OCI-LY1 (cell line): ENCODE results near the gene CCDC83.

ENCODE experiments used
- EZH2 ChIP-seq: fragments of 200-600 bp; sonication (generic), shearing (Covaris generic); IDR thresholded peaks from 2 replicates; pipeline ENCODE4 v1.8.0; 2017; ENCODE audit warnings: borderline replicate concordance, mixed run types, mild to moderate bottlenecking, antibody characterized with exemption, low read length, moderate library complexity, mixed read lengths
- TF ChIP-seq, protein P1 (sequence below): fragments of 200-600 bp; sonication (generic), shearing (Covaris generic); IDR thresholded peaks from 2 replicates; pipeline ENCODE4 v1.5.1; 2017; ENCODE audit warnings: mild to moderate bottlenecking, antibody characterized with exemption, low read length, moderate library complexity, mixed read lengths

DNA sequence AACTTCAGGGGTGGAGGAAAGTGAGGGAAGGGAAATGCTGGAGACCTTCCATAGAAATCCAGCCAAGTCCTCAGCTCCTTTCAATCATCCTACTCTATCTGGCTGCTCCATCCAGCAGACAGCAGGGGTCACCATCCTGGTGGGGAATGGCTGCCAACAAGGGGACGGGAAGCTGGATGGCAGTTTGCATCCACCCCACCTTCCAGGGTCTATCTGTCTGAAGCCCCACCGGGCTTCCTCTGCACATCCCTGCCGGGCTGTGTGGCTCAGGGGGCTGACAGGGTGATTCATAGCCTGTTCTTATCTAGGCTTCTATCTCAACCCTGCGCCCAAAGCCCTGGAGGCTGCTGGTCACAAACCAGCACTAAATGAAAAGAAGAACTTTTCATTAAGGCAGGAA lies 45.3 kb upstream of the CCDC83 start:
- no peak for TF ChIP-seq EZH2
- TF ChIP-seq, protein P1, sequence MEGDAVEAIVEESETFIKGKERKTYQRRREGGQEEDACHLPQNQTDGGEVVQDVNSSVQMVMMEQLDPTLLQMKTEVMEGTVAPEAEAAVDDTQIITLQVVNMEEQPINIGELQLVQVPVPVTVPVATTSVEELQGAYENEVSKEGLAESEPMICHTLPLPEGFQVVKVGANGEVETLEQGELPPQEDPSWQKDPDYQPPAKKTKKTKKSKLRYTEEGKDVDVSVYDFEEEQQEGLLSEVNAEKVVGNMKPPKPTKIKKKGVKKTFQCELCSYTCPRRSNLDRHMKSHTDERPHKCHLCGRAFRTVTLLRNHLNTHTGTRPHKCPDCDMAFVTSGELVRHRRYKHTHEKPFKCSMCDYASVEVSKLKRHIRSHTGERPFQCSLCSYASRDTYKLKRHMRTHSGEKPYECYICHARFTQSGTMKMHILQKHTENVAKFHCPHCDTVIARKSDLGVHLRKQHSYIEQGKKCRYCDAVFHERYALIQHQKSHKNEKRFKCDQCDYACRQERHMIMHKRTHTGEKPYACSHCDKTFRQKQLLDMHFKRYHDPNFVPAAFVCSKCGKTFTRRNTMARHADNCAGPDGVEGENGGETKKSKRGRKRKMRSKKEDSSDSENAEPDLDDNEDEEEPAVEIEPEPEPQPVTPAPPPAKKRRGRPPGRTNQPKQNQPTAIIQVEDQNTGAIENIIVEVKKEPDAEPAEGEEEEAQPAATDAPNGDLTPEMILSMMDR, result no peak; the same call in 1 of the 2 replicates
